Measurements from ENCODE around the gene ASB18. TPM values are rescaled to one million over a fixed set of nuclear protein-coding genes. Genes with fewer than 3 reads are reported as not detected.

The ASB18 gene
- polyA plus RNA-seq, 1 donor (not counting 4 experiments of a cell fraction or from before 2014, with no cell fraction given), result not detected

- Histone ChIP-seq H3K27ac (ENCODE audit: control insufficient read depth, insufficient read depth, low read length) (peak overlapping the region; percentile 32), H2AFZ (ENCODE audit: control insufficient read depth, low read length) (peak overlapping the region; percentile 70), H4K20me1 (ENCODE audit: control insufficient read depth, extremely low read depth, insufficient read depth, low read length) (no peaks in the 10 kb centered on the region), H3K4me2 (ENCODE audit: control insufficient read depth, extremely low read depth, insufficient read depth, low read depth, low read length) (peak overlapping the region; percentile 88), H3K79me2 (ENCODE audit: control insufficient read depth, insufficient read depth, low read length) (no peaks in the 10 kb centered on the region), H3K27me3 (ENCODE audit: control insufficient read depth, extremely low read depth, insufficient read depth, low read length) (peaks cover 17% of the 10 kb centered on the region), H3K9ac (ENCODE audit: control insufficient read depth, extremely low read depth, insufficient read depth, low read length) (peak overlapping the region; percentile 52), H3K36me3 (ENCODE audit: control insufficient read depth in 2 of 2, extremely low read depth in 1 of 2, insufficient read depth in 2 of 2, low read length in 2 of 2) (no peaks in the 10 kb centered on the region), H3K9me1 (ENCODE audit: control insufficient read depth, extremely low read depth, insufficient read depth, low read length) (no peaks in the 10 kb centered on the region), H3K9me3 (ENCODE audit: control insufficient read depth, low read depth, low read length) (no peaks in the 10 kb centered on the region), H3K4me1 (ENCODE audit: control insufficient read depth, extremely low read depth, insufficient read depth, low read length) (peaks cover 23% of the 10 kb centered on the region), H3K4me3 (ENCODE audit: control insufficient read depth in 2 of 3, extremely low read depth in 1 of 3, insufficient read depth in 2 of 3, low read depth in 1 of 3, low read length in 3 of 3) (peak overlapping the region; percentile 40 to 71 (median 60))
- dilution Hi-C loops (cut with MboI; ENCODE audit: extremely low pct_ligation_motif_present, low sequenced_read_pairs), result no loop called here
- no peak for TF ChIP-seq EZH2 (IDR thresholded peaks at IDR 0.05; ENCODE audit: low read length)
- TF ChIP-seq CTCF (optimal IDR thresholded peaks at IDR 0.05 in 1 of 3, IDR thresholded peaks at IDR 0.05 in 1 of 3, conservative IDR thresholded peaks at IDR 0.05 in 1 of 3; ENCODE audit: extremely low read depth in 1 of 3, insufficient read depth in 2 of 3, low read length in 3 of 3), result peak; percentile 60 to 94 (median 88)
- FAIRE-seq, result peak; percentile 9
- no peak for DNase-seq (ENCODE audit: low read depth, low spot score)
These were observed 86.0 kb downstream of the ASB18 start for GRCh38 chr2:236177967-236178889.

- Histone ChIP-seq H3K27ac (ENCODE audit: control insufficient read depth, insufficient read depth, low read length) (no peak overlapping the region), H2AFZ (ENCODE audit: control insufficient read depth, low read length) (peak overlapping the region; percentile 11), H3K4me3 (ENCODE audit: control insufficient read depth in 2 of 3, extremely low read depth in 1 of 3, insufficient read depth in 2 of 3, low read depth in 1 of 3, low read length in 3 of 3) (peak overlapping the region in 1 of 3 experiments; percentile 40), H3K9ac (ENCODE audit: control insufficient read depth, extremely low read depth, insufficient read depth, low read length) (no peak overlapping the region), H3K9me1 (ENCODE audit: control insufficient read depth, extremely low read depth, insufficient read depth, low read length) (no peaks in the 10 kb centered on the region), H3K4me2 (ENCODE audit: control insufficient read depth, extremely low read depth, insufficient read depth, low read depth, low read length) (peak overlapping the region; percentile 88), H3K36me3 (ENCODE audit: control insufficient read depth in 2 of 2, extremely low read depth in 1 of 2, insufficient read depth in 2 of 2, low read length in 2 of 2) (no peaks in the 10 kb centered on the region), H3K9me3 (ENCODE audit: control insufficient read depth, low read depth, low read length) (no peaks in the 10 kb centered on the region), H4K20me1 (ENCODE audit: control insufficient read depth, extremely low read depth, insufficient read depth, low read length) (no peaks in the 10 kb centered on the region), H3K27me3 (ENCODE audit: control insufficient read depth, extremely low read depth, insufficient read depth, low read length) (peaks cover 24% of the 10 kb centered on the region), H3K79me2 (ENCODE audit: control insufficient read depth, insufficient read depth, low read length) (no peaks in the 10 kb centered on the region), H3K4me1 (ENCODE audit: control insufficient read depth, extremely low read depth, insufficient read depth, low read length) (peaks cover 23% of the 10 kb centered on the region)
- no peak for TF ChIP-seq EZH2 (IDR thresholded peaks at IDR 0.05; ENCODE audit: low read length)
- peak; percentile 47 to 68 (median 47) for TF ChIP-seq CTCF (optimal IDR thresholded peaks at IDR 0.05 in 1 of 3, IDR thresholded peaks at IDR 0.05 in 1 of 3, conservative IDR thresholded peaks at IDR 0.05 in 1 of 3; ENCODE audit: extremely low read depth in 1 of 3, insufficient read depth in 2 of 3, low read length in 3 of 3)
- DNase-seq (ENCODE audit: low read depth, low spot score) (no peak), FAIRE-seq (no peak)
- dilution Hi-C loops (cut with MboI; ENCODE audit: extremely low pct_ligation_motif_present, low sequenced_read_pairs), result no loop called here
These were observed 86.6 kb downstream of the ASB18 start for GRCh38 chr2:236177604-236177966.

All from keratinocyte (primary cell).